Activated T-cell treated with anti-CD3 and anti-CD28 coated beads, Interleukin-2, amount 50 U/mL, for 1 hour (primary cell): ENCODE results near the gene DNAJB9.

Experiments
- DNase-seq: peaks from one replicate; pipeline ENCODE4 v3.0.0-alpha.2; 2020

DNAJB9 gene

GRCh38 chr7:108611268-108611667, 41.6 kb downstream of the DNAJB9 start:
- DNase-seq, result no peak

GRCh38 chr7:108613147-108613948, 43.7 kb downstream of the DNAJB9 start:
- DNase-seq, result no peak

GRCh38 chr7:108613949-108614381, 44.3 kb downstream of the DNAJB9 start:
- DNase-seq, result no peak

- DNase-seq, result no peak
Observed at GRCh38 chr7:108614896-108615295, 45.2 kb downstream of the DNAJB9 start.

GRCh38 chr7:108618056-108618455, 48.4 kb downstream of the DNAJB9 start:
- DNase-seq, result no peak

- no peak for DNase-seq
Observed at GRCh38 chr7:108623220-108623619, 53.5 kb downstream of the DNAJB9 start.
